NCI-H2227 (cell line): ENCODE results near the gene NR1H3.

Experiments used
- DNase-seq: peaks from one replicate; lab custom pipeline; 2025; ENCODE audit not compliant: unreplicated experiment; lab: John Stamatoyannopoulos, UW

NR1H3 gene

GRCh38 chr11:47243454-47243853 lies 14.3 kb upstream of the NR1H3 start:
- DNase-seq: no peak

GRCh38 chr11:47244448-47245350 lies 13.1 kb upstream of the NR1H3 start:
- no peak for DNase-seq

- no peak for DNase-seq
Measured at GRCh38 chr11:47245611-47246357, 12.0 kb upstream of the NR1H3 start.

- no peak for DNase-seq
Measured at GRCh38 chr11:47247502-47247901, 10.3 kb upstream of the NR1H3 start.

- DNase-seq: no peak
Measured at GRCh38 chr11:47248304-47248663, 9.5 kb upstream of the NR1H3 start.

GRCh38 chr11:47248664-47249377 lies 9.0 kb upstream of the NR1H3 start, which contains the start of gene ACP2:
Gene ACP2, minus strand, starts transcription at chr11:47248814. Its CDS starts 25 bp downstream, at chr11:47248789.
- DNase-seq: peak; percentile 91

- no peak for DNase-seq
Measured at GRCh38 chr11:47249378-47249715, 8.4 kb upstream of the NR1H3 start.

GRCh38 chr11:47251751-47252150 lies 6.0 kb upstream of the NR1H3 start:
- DNase-seq: no peak

- no peak for DNase-seq
Measured at GRCh38 chr11:47253660-47254059, 4.1 kb upstream of the NR1H3 start.

- DNase-seq: no peak
Measured at GRCh38 chr11:47254386-47254785, 3.4 kb upstream of the NR1H3 start.

- DNase-seq: no peak
Measured at GRCh38 chr11:47256374-47256773, 1.4 kb upstream of the NR1H3 start.

GRCh38 chr11:47257177-47257516 lies 649 bp upstream of the NR1H3 start:
- DNase-seq: no peak

GRCh38 chr11:47258317-47258902 lies 614 bp downstream of the NR1H3 start:
- no peak for DNase-seq

GRCh38 chr11:47259232-47259977 lies 1.6 kb downstream of the NR1H3 start:
- DNase-seq: peak; percentile 27

- no peak for DNase-seq
Measured at GRCh38 chr11:47260366-47260765, 2.6 kb downstream of the NR1H3 start.

GRCh38 chr11:47261291-47261800 lies 3.5 kb downstream of the NR1H3 start:
- DNase-seq: no peak

GRCh38 chr11:47264119-47264518 lies 6.3 kb downstream of the NR1H3 start:
- no peak for DNase-seq

GRCh38 chr11:47264521-47264920 lies 6.7 kb downstream of the NR1H3 start:
- DNase-seq: no peak

- no peak for DNase-seq
Measured at GRCh38 chr11:47267876-47268275, 10.1 kb downstream of the NR1H3 start.

- DNase-seq: no peak
Measured at GRCh38 chr11:47268448-47269001, 10.7 kb downstream of the NR1H3 start.
